Activated CD4-positive, alpha-beta T cell treated with anti-CD3 and anti-CD28 coated beads, Interleukin-10, Interleukin-2, amounts not matched to agents 100 ng/mL and 50 ng/mL, durations not matched to agents 16 hours and 8 hours (primary cell): Measurements from ENCODE around the gene KIF19.
A peak's percentile ranks its signal among the peaks of the same experiment; 100 is the strongest.

ENCODE experiments used
- DNase-seq: peaks from one replicate; pipeline ENCODE4 v3.0.0-alpha.2; 2020

Gene KIF19

GRCh38 chr17:74340470-74341023 lies 14.5 kb downstream of the KIF19 start:
- DNase-seq = no peak

GRCh38 chr17:74342224-74342623 lies 16.2 kb downstream of the KIF19 start:
- no peak for DNase-seq

GRCh38 chr17:74343121-74343520 lies 17.1 kb downstream of the KIF19 start:
- DNase-seq = no peak

- DNase-seq = no peak
These were observed 17.7 kb downstream of the KIF19 start for GRCh38 chr17:74343526-74344284.

GRCh38 chr17:74344658-74345057 lies 18.6 kb downstream of the KIF19 start:
- DNase-seq = no peak

GRCh38 chr17:74345433-74346241 lies 19.6 kb downstream of the KIF19 start:
- no peak for DNase-seq

GRCh38 chr17:74347646-74348045 lies 21.6 kb downstream of the KIF19 start:
- no peak for DNase-seq

- DNase-seq = no peak
These were observed 23.1 kb downstream of the KIF19 start for GRCh38 chr17:74349120-74349519.

GRCh38 chr17:74350486-74350885 lies 24.5 kb downstream of the KIF19 start:
- no peak for DNase-seq

- DNase-seq = peak; percentile 24
These were observed 25.7 kb downstream of the KIF19 start for GRCh38 chr17:74351552-74352210.

GRCh38 chr17:74353446-74354060 lies 27.5 kb downstream of the KIF19 start:
- DNase-seq = no peak

- peak; percentile 75 for DNase-seq
These were observed 28.1 kb downstream of the KIF19 start for GRCh38 chr17:74354123-74354522.

- no peak for DNase-seq
These were observed 28.5 kb downstream of the KIF19 start for GRCh38 chr17:74354561-74354960.

- no peak for DNase-seq
These were observed 29.0 kb downstream of the KIF19 start for GRCh38 chr17:74355065-74355464.

GRCh38 chr17:74356646-74357465 lies 30.8 kb downstream of the KIF19 start:
- peak; percentile 7 for DNase-seq

GRCh38 chr17:74357466-74357809 lies 31.4 kb downstream of the KIF19 start:
- DNase-seq = no peak

- no peak for DNase-seq
These were observed 32.7 kb downstream of the KIF19 start for GRCh38 chr17:74358697-74359096.

GRCh38 chr17:74359916-74360315 lies 33.9 kb downstream of the KIF19 start:
- no peak for DNase-seq

GRCh38 chr17:74360899-74361229 lies 34.8 kb downstream of the KIF19 start:
- DNase-seq = no peak

- DNase-seq = peak; percentile 32
These were observed 35.4 kb downstream of the KIF19 start, which contains the start of gene BTBD17 for GRCh38 chr17:74361230-74362068. TSS of gene BTBD17 (minus strand) at chr17:74361868. CDS start at chr17:74361819, 49 bp downstream.

- DNase-seq = no peak
These were observed 36.0 kb downstream of the KIF19 start for GRCh38 chr17:74362069-74362405.
